H1 (cell line): ENCODE results near the gene UBE2M. TPM values are rescaled to one million over a fixed set of nuclear protein-coding genes. Genes with fewer than 3 reads are reported as not detected.
A peak's percentile ranks its signal among the peaks of the same experiment; 100 is the strongest.

Experiments used
- CTCF ChIA-PET: fragments of 300-600 bp; sonication (Branson Sonifier 250); formaldehyde crosslinking; loops from one replicate; lab custom pipeline; 2021; ENCODE audit not compliant: partially characterized antibody; lab: Charles Lee
- POLR2A ChIA-PET: fragments of 300-600 bp; sonication (Branson Sonifier 250); formaldehyde crosslinking; loops from one replicate; lab custom pipeline; 2021; ENCODE audit warnings: inconsistent platforms; ENCODE audit not compliant: partially characterized antibody; lab: Charles Lee
- DNase-seq, 2 experiments: peaks; one replicate each; pipeline versions ENCODE4 v3.0.0 to v3.0.0-alpha.2; 2010 to 2022; ENCODE audit warnings: low spot score in 2 of 2, low read depth in 1 of 2, mixed read lengths in 1 of 2
- FAIRE-seq: peaks from 2 replicates; lab custom pipeline; 2011; peaks lifted over from hg19 to GRCh38; lab: Jason Lieb, UNC
- H2AFZ ChIP-seq: 2 replicates; pipeline ENCODE4 v1.8.1; 2012; ENCODE audit warnings: low read length, inconsistent platforms
- H2AK5ac ChIP-seq: 2 replicates; pipeline ENCODE4 v1.6.1; 2013; ENCODE audit warnings: low read depth, low read length
- H2BK120ac ChIP-seq: replicated peaks from 2 replicates; pipeline ENCODE3; 2013; ENCODE audit warnings: low read depth, low read length, inconsistent platforms
- H2BK12ac ChIP-seq: 2 replicates; pipeline ENCODE4 v1.6.1; 2013; ENCODE audit warnings: low read depth, low read length
- H2BK15ac ChIP-seq: 2 replicates; pipeline ENCODE4 v1.6.1; 2013; ENCODE audit warnings: low read length
- H2BK20ac ChIP-seq: 2 replicates; pipeline ENCODE4 v1.6.1; 2013; ENCODE audit warnings: low read length
- H2BK5ac ChIP-seq: 2 replicates; pipeline ENCODE4 v1.6.1; 2013; ENCODE audit warnings: low read depth, low read length
- H3K14ac ChIP-seq: 2 replicates; pipeline ENCODE4 v1.6.1; 2013; ENCODE audit warnings: inconsistent platforms; ENCODE audit not compliant: insufficient read length
- H3K18ac ChIP-seq: 2 replicates; pipeline ENCODE4 v1.6.1; 2013; ENCODE audit warnings: low read length; ENCODE audit errors: extremely low read depth
- H3K23ac ChIP-seq: 2 replicates; pipeline ENCODE4 v1.6.1; 2013; ENCODE audit warnings: inconsistent platforms; ENCODE audit not compliant: insufficient read length
- H3K23me2 ChIP-seq: 2 replicates; pipeline ENCODE4 v1.6.1; 2013; ENCODE audit warnings: low read depth, low read length
- H3K27ac ChIP-seq: 2 replicates; pipeline ENCODE4 v1.6.1; 2011; ENCODE audit warnings: low read depth, low read length, inconsistent platforms
- H3K27me3 ChIP-seq, 4 experiments: replicated peaks in 1 of 4; 1 replicate in 1 of 4; 2 replicates in 3 of 4; pipeline versions ENCODE4 v1.6.1 to v1.8.1; 2011 to 2013; ENCODE audit warnings: low read length in 3 of 4, mild to moderate bottlenecking in 3 of 4, inconsistent platforms in 2 of 4, mixed read lengths in 2 of 4, moderate library complexity in 1 of 4; ENCODE audit not compliant: control insufficient read depth in 3 of 4, insufficient read depth in 3 of 4; ENCODE audit errors: extremely low read depth in 1 of 4
- H3K36me3 ChIP-seq, 4 experiments: 2 replicates each; pipeline versions ENCODE4 v1.6.1 to v1.8.1; 2011 to 2013; ENCODE audit warnings: mild to moderate bottlenecking in 4 of 4, low read length in 3 of 4, moderate library complexity in 2 of 4, control low read depth in 1 of 4, inconsistent platforms in 1 of 4; ENCODE audit not compliant: insufficient read depth in 4 of 4, control insufficient read depth in 2 of 4
- H3K4ac ChIP-seq: replicated peaks from 2 replicates; pipeline ENCODE3; 2013; ENCODE audit warnings: low read length, low read depth, mixed read lengths, inconsistent platforms; ENCODE audit not compliant: insufficient read length
- H3K4me1 ChIP-seq, 4 experiments: replicated peaks in 1 of 4; 1 replicate in 1 of 4; 2 replicates in 3 of 4; pipeline versions ENCODE4 v1.6.1 to v1.8.1; 2011 to 2013; ENCODE audit warnings: low read length in 3 of 4, inconsistent platforms in 2 of 4, mixed read lengths in 1 of 4; ENCODE audit not compliant: insufficient read depth in 4 of 4, control insufficient read depth in 3 of 4
- H3K4me2 ChIP-seq, 2 experiments: 2 replicates each; pipeline versions ENCODE4 v1.6.1 to v1.8.1; 2011 to 2013; ENCODE audit warnings: low read depth in 2 of 2, low read length in 2 of 2, control low read depth in 1 of 2, inconsistent platforms in 1 of 2, mild to moderate bottlenecking in 1 of 2; ENCODE audit not compliant: insufficient read depth in 1 of 2
- H3K4me3 ChIP-seq, 4 experiments: fragments of 200-600, 300-600 bp in 1 of 4; sonication (generic), shearing (Covaris generic), sonication (Bioruptor Twin) in 1 of 4; 2 replicates each; pipeline versions ENCODE4 v1.5.1 to v1.8.1; 2011 to 2016; ENCODE audit warnings: low read length in 4 of 4, low read depth in 3 of 4, control low read depth in 2 of 4, inconsistent platforms in 2 of 4, mild to moderate bottlenecking in 2 of 4, mixed read lengths in 1 of 4, moderate library complexity in 1 of 4; ENCODE audit not compliant: insufficient read depth in 2 of 4; ENCODE audit errors: extremely low read depth in 1 of 4
- H3K56ac ChIP-seq: replicated peaks from 2 replicates; pipeline ENCODE3; 2013; ENCODE audit warnings: low read depth, mild to moderate bottlenecking, mixed read lengths, low read length, inconsistent platforms; ENCODE audit not compliant: insufficient read length
- H3K79me1 ChIP-seq: 2 replicates; pipeline ENCODE4 v1.6.1; 2013; ENCODE audit warnings: low read depth, low read length, control low read depth
- H3K79me2 ChIP-seq, 2 experiments: 2 replicates each; pipeline versions ENCODE4 v1.6.1 to v1.8.1; 2012 to 2013; ENCODE audit warnings: low read length in 2 of 2, mild to moderate bottlenecking in 2 of 2, inconsistent platforms in 1 of 2; ENCODE audit not compliant: insufficient read depth in 2 of 2, control insufficient read depth in 1 of 2
- H3K9ac ChIP-seq, 4 experiments: replicated peaks in 1 of 4; 1 replicate in 1 of 4; 2 replicates in 3 of 4; pipeline versions ENCODE4 v1.6.1 to v1.8.1; 2011 to 2013; ENCODE audit warnings: low read depth in 3 of 4, low read length in 3 of 4, control low read depth in 2 of 4, mild to moderate bottlenecking in 2 of 4, moderate library complexity in 2 of 4, inconsistent platforms in 1 of 4; ENCODE audit errors: extremely low read depth in 1 of 4
- H3K9me3 ChIP-seq, 2 experiments: 2 replicates each; pipeline versions ENCODE4 v1.6.1 to v1.8.1; 2012 to 2013; ENCODE audit warnings: mild to moderate bottlenecking in 2 of 2, moderate library complexity in 2 of 2, control low read depth in 1 of 2, inconsistent platforms in 1 of 2, low read depth in 1 of 2, low read length in 1 of 2, mixed read lengths in 1 of 2; ENCODE audit not compliant: insufficient read depth in 2 of 2
- H4K20me1 ChIP-seq, 2 experiments: replicated peaks in 1 of 2; 2 replicates each; pipeline versions ENCODE3 to v1.8.1; 2011 to 2013; ENCODE audit warnings: inconsistent platforms in 2 of 2, low read length in 2 of 2, mild to moderate bottlenecking in 1 of 2; ENCODE audit not compliant: insufficient read depth in 2 of 2, control insufficient read depth in 1 of 2
- H4K5ac ChIP-seq: 2 replicates; pipeline ENCODE4 v1.6.1; 2013; ENCODE audit warnings: low read length, low read depth, mixed read lengths, inconsistent platforms; ENCODE audit not compliant: insufficient read length
- H4K8ac ChIP-seq: 2 replicates; pipeline ENCODE4 v1.8.0; 2013; ENCODE audit warnings: mild to moderate bottlenecking, moderate library complexity, low read length, inconsistent platforms; ENCODE audit not compliant: insufficient read depth; ENCODE audit errors: extremely low read depth
- H4K91ac ChIP-seq: replicated peaks from 2 replicates; pipeline ENCODE3; 2013; ENCODE audit warnings: low read length, mixed read lengths, inconsistent platforms; ENCODE audit not compliant: insufficient read length
- CBX8 ChIP-seq: fragments of 300-800, 300-1000 bp; sonication (generic); IDR thresholded peaks from 2 replicates; pipeline ENCODE4 v1.7.1; 2016; ENCODE audit warnings: low read depth, low read length, borderline replicate concordance
- CTCF ChIP-seq, 3 experiments: IDR thresholded peaks; 1 replicate in 2 of 3; 2 replicates in 1 of 3; pipeline versions ENCODE4 v1.5.1 to v1.6.1; 2011; ENCODE audit warnings: low read length in 3 of 3, mild to moderate bottlenecking in 3 of 3, inconsistent platforms in 2 of 3, low read depth in 1 of 3, moderate library complexity in 1 of 3; ENCODE audit not compliant: insufficient read depth in 1 of 3; ENCODE audit errors: control extremely low read depth in 1 of 3
- MAX ChIP-seq: IDR thresholded peaks from 2 replicates; pipeline ENCODE4 v1.6.1; 2012; ENCODE audit warnings: inconsistent platforms
- TEAD4 ChIP-seq: IDR thresholded peaks from 2 replicates; pipeline ENCODE4 v1.6.1; 2012; ENCODE audit warnings: low read depth, low read length, inconsistent platforms, mixed read lengths
- WGBS, 2 experiments: shearing (Covaris generic) in 1 of 2; methylation state at CpG; one replicate each; pipeline versions ENCODE4 v1.1.6 to v1.1.7; 2013 to 2015; ENCODE audit warnings: low lambda C conversion rate in 2 of 2, mixed read lengths in 2 of 2, inconsistent platforms in 1 of 2, low coverage in 1 of 2, missing lambda C conversion rate in 1 of 2; ENCODE audit not compliant: insufficient replicate concordance in 2 of 2, insufficient coverage in 1 of 2, insufficient read length in 1 of 2; ENCODE audit errors: extremely low coverage in 1 of 2, missing lambda C conversion rate in 1 of 2; 5-methylcytosine and 5-hydroxymethylcytosine counted together
- polyA plus RNA-seq, 7 experiments: library from polyadenylated mRNA; depleted of rRNA in 3 of 7; stranded (reverse) in 5 of 7; unstranded in 2 of 7; fragments of >200 nt in 5 of 7; fragments of 200-250 nt in 2 of 7; gene quantifications; 1 replicate in 5 of 7; 2 replicates in 1 of 7; 4 replicates in 1 of 7; pipeline versions ENCODE4 v1.2.1 to v1.2.3, GENCODE V29; 2011 to 2013; ENCODE audit warnings: missing spikeins in 2 of 7, mixed read lengths in 2 of 7
- total RNA-seq: library from RNA; stranded (reverse); fragmentation: NEBNext Ultra II Directional; extraction: Animal tissue kit (Norgen Biotek cat#: 25700); gene quantifications from 2 replicates; pipeline ENCODE4 v1.2.1, GENCODE V29; 2021

UBE2M gene
- total and polyA plus RNA-seq, 2 of the 8 experiments (the other 6 are each of a cell fraction or from before 2014, with no cell fraction given), result 93.8 to 114 TPM

- Histone ChIP-seq H4K8ac (peak overlapping the region; percentile 68; the same call in 1 of the 2 replicates), H2BK20ac (no peak overlapping the region), H2AFZ (no peak overlapping the region), H3K79me1 (peaks cover 2% of the 10 kb centered on the region; the same call in 1 of the 2 replicates), H4K20me1 (peaks cover 2 to 9% of the 10 kb centered on the region in 2 experiments), H3K23me2 (peaks cover 7% of the 10 kb centered on the region), H3K27ac (peak overlapping the region; percentile 91; the same call in 1 of the 2 replicates), H3K4me1 (peaks cover 0 to 26% (median 13%) of the 10 kb centered on the region in 4 experiments; a peak in 6 of 7 replicates), H3K36me3 (peaks cover 0 to 9% (median 2%) of the 10 kb centered on the region in 4 experiments; a peak in 2 of 8 replicates), H2BK5ac (peak overlapping the region; percentile 89), H3K56ac (no peak overlapping the region), H3K27me3 (no peaks in the 10 kb centered on the region; a peak in 1 of 7 replicates), H3K79me2 (peaks cover 0 to 15% of the 10 kb centered on the region in 2 experiments; a peak in 1 of 4 replicates), H3K18ac (peak overlapping the region; percentile 71), H3K4ac (peak overlapping the region; percentile 10), H3K23ac (no peak overlapping the region), H3K9ac (peak overlapping the region; percentile 39 to 90 (median 82); a peak in 6 of 7 replicates), H2BK12ac (no peak overlapping the region; the same call in 1 of the 2 replicates), H3K14ac (no peak overlapping the region), H4K5ac (peak overlapping the region; percentile 67), H3K9me3 (no peaks in the 10 kb centered on the region), H3K4me3 (peak overlapping the region; percentile 54 to 87 (median 70)), H2BK15ac (no peak overlapping the region), H4K91ac (peak overlapping the region; percentile 79), H2AK5ac (no peak overlapping the region), H3K4me2 (peak overlapping the region; percentile 67 to 85), H2BK120ac (no peak overlapping the region)
- TF ChIP-seq CTCF (IDR thresholded peaks at IDR 0.05; ENCODE audit: control extremely low read depth in 1 of 3, insufficient read depth in 1 of 3, low read depth in 1 of 3, low read length in 3 of 3) (no peak), MAX (no peak), CBX8 (no peak), TEAD4 (no peak)
- ChIA-PET POLR2A (interaction anchor here (0.6 to 21.3 kb wide), 27 partner anchors 8 to 194 kb away, joined by 3 to 650 read pairs (median 5); partner anchors contain the start of genes CHMP2A, RPS5, TRIM28 and UBE2M), CTCF (interaction anchor here (0.7 to 5.2 kb wide), 32 partner anchors 12 to 243 kb away, joined by 3 to 35 read pairs (median 7); partner anchors contain the start of genes CHMP2A, TRIM28 and UBE2M)
- DNase-seq, result no peak
- WGBS, 2 experiments, result 38% methylated on average over 7 of the region's 7 CpGs; no CpG with 5 or more reads in 1 of the 2 experiments
- FAIRE-seq, result no peak
Observed at GRCh38 chr19:58520257-58520599, 38.2 kb downstream of the UBE2M start.
